ENCODE measurements around the gene PDP2. TPM values are rescaled to one million over a fixed set of nuclear protein-coding genes. Genes with fewer than 3 reads are reported as not detected.

The PDP2 gene
- polyA plus RNA-seq, 1 donor from 2014 or later = 4.2 TPM

- TF ChIP-seq EP300 (conservative IDR thresholded peaks at IDR 0.05; ENCODE audit: poor library complexity, severe bottlenecking) = no peak
- TF ChIP-seq TAF1 (IDR thresholded peaks at IDR 0.05; ENCODE audit: low read depth) = no peak
- no peak overlapping the region for H3K27ac ChIP-seq (ENCODE audit: low read length)
- no peaks in the 10 kb centered on the region for H3K9me2 ChIP-seq (ENCODE audit: insufficient read depth, low read length)
Measured at GRCh38 chr16:66889622-66890021, 9.3 kb downstream of the PDP2 start.

GRCh38 chr16:66890799-66891198, 10.5 kb downstream of the PDP2 start:
- TF ChIP-seq REST (IDR thresholded peaks at IDR 0.05; ENCODE audit: borderline replicate concordance) (no peak), RAD21 (conservative IDR thresholded peaks at IDR 0.05) (no peak), EZH2 (IDR thresholded peaks at IDR 0.05; ENCODE audit: borderline replicate concordance, insufficient read depth, low read length, poor library complexity, severe bottlenecking) (no peak), TAF1 (IDR thresholded peaks at IDR 0.05; ENCODE audit: low read depth) (no peak), EP300 (conservative IDR thresholded peaks at IDR 0.05; ENCODE audit: poor library complexity, severe bottlenecking) (no peak), POLR2AphosphoS5 (IDR thresholded peaks at IDR 0.05) (no peak), SMC3 (conservative IDR thresholded peaks at IDR 0.05; ENCODE audit: poor library complexity) (no peak)
- Histone ChIP-seq H3K27me3 (ENCODE audit: insufficient read depth, low read depth, low read length) (no peaks in the 10 kb centered on the region), H3K9me3 (ENCODE audit: low read length) (no peaks in the 10 kb centered on the region), H3K9me2 (ENCODE audit: insufficient read depth, low read length) (no peaks in the 10 kb centered on the region), H4K20me1 (ENCODE audit: insufficient read depth) (no peaks in the 10 kb centered on the region), H3K4me3 (ENCODE audit: low read length) (no peak overlapping the region), H3F3A (ENCODE audit: insufficient read depth, low read length, poor library complexity, severe bottlenecking) (no peaks in the 10 kb centered on the region), H3K9ac (ENCODE audit: low read length) (no peak overlapping the region), H3K27ac (ENCODE audit: low read length) (no peak overlapping the region), H3K79me2 (replicated peaks; ENCODE audit: insufficient read depth, low read length) (no peaks in the 10 kb centered on the region), H3K4me2 (ENCODE audit: low read length) (no peak overlapping the region), H3K36me3 (ENCODE audit: insufficient read depth, low read length) (no peaks in the 10 kb centered on the region), H2AFZ (ENCODE audit: low read depth, low read length) (no peak overlapping the region)

More at GRCh38 chr16:66889622-66890021, 9.3 kb downstream of the PDP2 start:
- H3K9me3 ChIP-seq (ENCODE audit: low read length) = no peaks in the 10 kb centered on the region
- H4K20me1 ChIP-seq (ENCODE audit: insufficient read depth) = no peaks in the 10 kb centered on the region
- H3K79me2 ChIP-seq (replicated peaks; ENCODE audit: insufficient read depth, low read length) = no peaks in the 10 kb centered on the region
- no peak overlapping the region for H3K4me3 ChIP-seq (ENCODE audit: low read length)
- H3K9ac ChIP-seq (ENCODE audit: low read length) = no peak overlapping the region
- no peaks in the 10 kb centered on the region for H3K36me3 ChIP-seq (ENCODE audit: insufficient read depth, low read length)
- no peak overlapping the region for H2AFZ ChIP-seq (ENCODE audit: low read depth, low read length)
- H3F3A ChIP-seq (ENCODE audit: insufficient read depth, low read length, poor library complexity, severe bottlenecking) = no peaks in the 10 kb centered on the region
- no peak overlapping the region for H3K4me2 ChIP-seq (ENCODE audit: low read length)
- no peaks in the 10 kb centered on the region for H3K27me3 ChIP-seq (ENCODE audit: insufficient read depth, low read depth, low read length)

GRCh38 chr16:66891360-66891759, 11.0 kb downstream of the PDP2 start:
- H3F3A ChIP-seq (ENCODE audit: insufficient read depth, low read length, poor library complexity, severe bottlenecking) = no peaks in the 10 kb centered on the region
- no peak overlapping the region for H2AFZ ChIP-seq (ENCODE audit: low read depth, low read length)
- H3K4me2 ChIP-seq (ENCODE audit: low read length) = no peak overlapping the region
- H3K36me3 ChIP-seq (ENCODE audit: insufficient read depth, low read length) = no peaks in the 10 kb centered on the region
- no peaks in the 10 kb centered on the region for H3K9me3 ChIP-seq (ENCODE audit: low read length)
- H3K4me3 ChIP-seq (ENCODE audit: low read length) = no peak overlapping the region
- H3K27me3 ChIP-seq (ENCODE audit: insufficient read depth, low read depth, low read length) = no peaks in the 10 kb centered on the region
- H3K79me2 ChIP-seq (replicated peaks; ENCODE audit: insufficient read depth, low read length) = no peaks in the 10 kb centered on the region
- no peak overlapping the region for H3K9ac ChIP-seq (ENCODE audit: low read length)
- H3K9me2 ChIP-seq (ENCODE audit: insufficient read depth, low read length) = no peaks in the 10 kb centered on the region
- TF ChIP-seq CTCF (IDR thresholded peaks at IDR 0.05; ENCODE audit: poor library complexity, severe bottlenecking) (no peak), SMC3 (conservative IDR thresholded peaks at IDR 0.05; ENCODE audit: poor library complexity) (no peak), POLR2AphosphoS5 (IDR thresholded peaks at IDR 0.05) (no peak), EP300 (conservative IDR thresholded peaks at IDR 0.05; ENCODE audit: poor library complexity, severe bottlenecking) (no peak), EZH2 (IDR thresholded peaks at IDR 0.05; ENCODE audit: borderline replicate concordance, insufficient read depth, low read length, poor library complexity, severe bottlenecking) (no peak), MXI1 (conservative IDR thresholded peaks at IDR 0.05; ENCODE audit: poor library complexity, severe bottlenecking) (no peak), RAD21 (conservative IDR thresholded peaks at IDR 0.05) (no peak), TAF1 (IDR thresholded peaks at IDR 0.05; ENCODE audit: low read depth) (no peak), REST (IDR thresholded peaks at IDR 0.05; ENCODE audit: borderline replicate concordance) (no peak)
- H3K27ac ChIP-seq (ENCODE audit: low read length) = no peak overlapping the region
- H4K20me1 ChIP-seq (ENCODE audit: insufficient read depth) = no peaks in the 10 kb centered on the region
